Stimulated activated CD4-positive, alpha-beta T cell treated with anti-CD3 and anti-CD28 coated beads, Interleukin-1b, Interleukin-23, amount 100 ng/mL, for 4 hours (primary cell): ENCODE data around the gene YRDC.

Experiments used
- DNase-seq, 2 donors: peaks; one replicate each; pipeline ENCODE4 v3.0.0-alpha.2; 2020; ENCODE audit warnings: low read depth in 2 of 2

YRDC gene

GRCh38 chr1:37765916-37766664, 41.9 kb downstream of the YRDC start:
- DNase-seq, result peak in 1 of 2 donors; percentile 16

GRCh38 chr1:37764888-37765441, 43.0 kb downstream of the YRDC start, which contains the start of gene EPHA10:
EPHA10 (minus strand) TSS chr1:37765120; CDS start chr1:37765066, 54 bp downstream.
- DNase-seq, result no peak

GRCh38 chr1:37764414-37764825, 43.6 kb downstream of the YRDC start:
- no peak for DNase-seq

GRCh38 chr1:37763791-37764413, 44.1 kb downstream of the YRDC start:
- no peak for DNase-seq

GRCh38 chr1:37762516-37762915, 45.5 kb downstream of the YRDC start:
- DNase-seq, result no peak

GRCh38 chr1:37761416-37762095, 46.5 kb downstream of the YRDC start:
- no peak for DNase-seq

GRCh38 chr1:37759451-37759850, 48.6 kb downstream of the YRDC start:
- DNase-seq, result no peak

GRCh38 chr1:37755951-37756560, 52.0 kb downstream of the YRDC start:
- no peak for DNase-seq

- DNase-seq, result no peak
These were observed 52.7 kb downstream of the YRDC start for GRCh38 chr1:37755290-37755689.

- no peak for DNase-seq
These were observed 54.3 kb downstream of the YRDC start for GRCh38 chr1:37753473-37754321.
